Esophagus mucosa (tissue), 1 donor: Measurements from ENCODE around the gene TGFB1. TPM values are rescaled to one million over a fixed set of nuclear protein-coding genes. Genes with fewer than 3 reads are reported as not detected.

ENCODE experiments used
- ATAC-seq: fragments of 200-7000 bp; cut with Tn5 transposase; one replicate; pipeline ENCODE4 v1.9.1; 2020
- total RNA-seq: library from RNA; stranded (reverse); gene quantifications from one replicate; pipeline ENCODE4 v1.2.4, GENCODE V29; 2023
- donor health status: DM: yes; HTN: yes; CAD: no.

TGFB1 gene
- total RNA-seq, 1 donor from 2014 or later: 53.8 TPM

- ATAC-seq: no peak
Observed at GRCh38 chr19:41321204-41321599, 32.5 kb downstream of the TGFB1 start.

GRCh38 chr19:41320568-41320967 is 33.2 kb downstream of the TGFB1 start:
- ATAC-seq: no peak

GRCh38 chr19:41320185-41320518 is 33.6 kb downstream of the TGFB1 start:
- no peak for ATAC-seq

- ATAC-seq: no peak
Observed at GRCh38 chr19:41319500-41320184, 34.1 kb downstream of the TGFB1 start.

- peak; percentile 3 for ATAC-seq
Observed at GRCh38 chr19:41318696-41319499, 34.8 kb downstream of the TGFB1 start.

- no peak for ATAC-seq
Observed at GRCh38 chr19:41316306-41316920, 37.3 kb downstream of the TGFB1 start.

GRCh38 chr19:41311613-41312012 is 42.1 kb downstream of the TGFB1 start:
- ATAC-seq: no peak

- no peak for ATAC-seq
Observed at GRCh38 chr19:41311072-41311471, 42.6 kb downstream of the TGFB1 start.

GRCh38 chr19:41310033-41310831 is 43.5 kb downstream of the TGFB1 start, which contains the start of gene CCDC97:
CCDC97 (plus strand) TSS chr19:41310172; CDS start chr19:41310311, 139 bp downstream.
- ATAC-seq: peak; percentile 74

- ATAC-seq: peak; percentile 44
Observed at GRCh38 chr19:41309180-41310032, 44.3 kb downstream of the TGFB1 start.

GRCh38 chr19:41308450-41309179 is 45.1 kb downstream of the TGFB1 start:
- peak; percentile 68 for ATAC-seq

GRCh38 chr19:41307954-41308449 is 45.7 kb downstream of the TGFB1 start:
- ATAC-seq: no peak

GRCh38 chr19:41307090-41307875 is 46.4 kb downstream of the TGFB1 start:
- no peak for ATAC-seq

- no peak for ATAC-seq
Observed at GRCh38 chr19:41305927-41306793, 47.6 kb downstream of the TGFB1 start.

GRCh38 chr19:41304706-41305483 is 48.8 kb downstream of the TGFB1 start:
- ATAC-seq: no peak

- no peak for ATAC-seq
Observed at GRCh38 chr19:41303954-41304353, 49.8 kb downstream of the TGFB1 start.

GRCh38 chr19:41302624-41303351 is 50.9 kb downstream of the TGFB1 start:
- peak; percentile 14 for ATAC-seq
